HEK293 (cell line): ENCODE measurements around the gene GMDS.
A peak's percentile ranks its signal among the peaks of the same experiment; 100 is the strongest.

Source experiments
- CTCF ChIA-PET: fragments of 350-600 bp; formaldehyde crosslinking; extraction: SDS; loops from one replicate; lab custom pipeline; 2021; ENCODE audit warnings: antibody characterized with exemption; lab: Yijun Ruan, JAX
- POLR2A ChIA-PET: fragments of 300-600 bp; formaldehyde crosslinking; extraction: SDS; loops from one replicate; lab custom pipeline; 2020; ENCODE audit warnings: antibody characterized with exemption, inconsistent platforms; lab: Yijun Ruan, JAX
- H3K27ac ChIP-seq: fragments of 200-500 bp; sonication (Bioruptor generic); 2 replicates; pipeline ENCODE4 v1.5.1; 2014; ENCODE audit warnings: low read depth, low read length, control low read depth, inconsistent platforms; ENCODE audit errors: extremely low read depth
- H3K36me3 ChIP-seq, 2 experiments: fragments of 200-500 bp in 1 of 2; sonication (Bioruptor generic) in 1 of 2; 1 replicate in 1 of 2; 2 replicates in 1 of 2; pipeline ENCODE4 v1.5.1; 2014 to 2017; ENCODE audit warnings: inconsistent platforms in 2 of 2, low read length in 2 of 2; ENCODE audit not compliant: control insufficient read depth in 2 of 2, insufficient read depth in 1 of 2
- H3K4me1 ChIP-seq: fragments of 200-500 bp; sonication (Bioruptor generic); 2 replicates; pipeline ENCODE4 v1.5.1; 2014; ENCODE audit warnings: mild to moderate bottlenecking, low read length, inconsistent platforms; ENCODE audit not compliant: control insufficient read depth, insufficient read depth
- H3K4me3 ChIP-seq: 2 replicates; pipeline ENCODE4 v1.5.1; 2011; ENCODE audit warnings: low read depth, mild to moderate bottlenecking, control low read depth, low read length, moderate library complexity
- H3K9me3 ChIP-seq: fragments of 200-500 bp; sonication (Bioruptor generic); 2 replicates; pipeline ENCODE4 v1.5.1; 2014; ENCODE audit warnings: low read depth, low read length, inconsistent platforms; ENCODE audit not compliant: control insufficient read depth, insufficient read depth
- BCL11B ChIP-seq: fragments of 450-650 bp; formaldehyde crosslinking; IDR thresholded peaks from 2 replicates; pipeline ENCODE4 v1.5.1; 2016; ENCODE audit warnings: low read depth, missing biosample characterization, missing genetic modification characterization
- GLI2 ChIP-seq: fragments of 450-650 bp; formaldehyde crosslinking; IDR thresholded peaks from 2 replicates; pipeline ENCODE4; 2017; ENCODE audit warnings: missing biosample characterization, missing genetic modification characterization, low read depth, borderline replicate concordance
- GLIS1 ChIP-seq: fragments of 450-650 bp; formaldehyde crosslinking; IDR thresholded peaks from 2 replicates; pipeline ENCODE4 v1.5.1; 2016; ENCODE audit warnings: missing biosample characterization, missing genetic modification characterization
- SCRT2 ChIP-seq: fragments of 450-650 bp; formaldehyde crosslinking; IDR thresholded peaks from 2 replicates; pipeline ENCODE4 v1.5.1; 2016; ENCODE audit warnings: missing biosample characterization, missing genetic modification characterization
- SETDB1 ChIP-seq: IDR thresholded peaks from one replicate; pipeline ENCODE4 v1.6.1; 2017; ENCODE audit warnings: mild to moderate bottlenecking, low read length, moderate library complexity, mixed read lengths; ENCODE audit not compliant: insufficient read length
- SP7 ChIP-seq: fragments of 450-650 bp; formaldehyde crosslinking; IDR thresholded peaks from 2 replicates; pipeline ENCODE4 v1.5.1; 2016; ENCODE audit warnings: missing biosample characterization, missing genetic modification characterization
- TRIM28 ChIP-seq: IDR thresholded peaks from 2 replicates; pipeline ENCODE4 v1.6.1; 2011; ENCODE audit warnings: low read length, control low read depth, borderline replicate concordance
- WT1 ChIP-seq: fragments of 450-650 bp; formaldehyde crosslinking; IDR thresholded peaks from 2 replicates; pipeline ENCODE4 v1.5.1; 2016; ENCODE audit warnings: missing biosample characterization, missing genetic modification characterization
- ZNF132 ChIP-seq: fragments of 450-650 bp; formaldehyde crosslinking; IDR thresholded peaks from 2 replicates; pipeline ENCODE4 v1.5.1; 2017; ENCODE audit warnings: missing biosample characterization, missing genetic modification characterization, borderline replicate concordance
- ZNF138 ChIP-seq: fragments of 450-650 bp; formaldehyde crosslinking; IDR thresholded peaks from 2 replicates; pipeline ENCODE4 v1.5.1; 2016; ENCODE audit warnings: missing biosample characterization, missing genetic modification characterization, borderline replicate concordance
- ZNF302 ChIP-seq: fragments of 450-650 bp; formaldehyde crosslinking; IDR thresholded peaks from 2 replicates; pipeline ENCODE4 v1.5.1; 2016; ENCODE audit warnings: missing biosample characterization, missing genetic modification characterization, low read depth
- TF ChIP-seq, protein P1 (sequence below): fragments of 450-650 bp; formaldehyde crosslinking; IDR thresholded peaks from 2 replicates; pipeline ENCODE4 v1.5.1; 2016; ENCODE audit warnings: missing biosample characterization, missing genetic modification characterization
- TF ChIP-seq, protein P2 (sequence below): fragments of 450-650 bp; IDR thresholded peaks from 2 replicates; pipeline ENCODE4 v1.5.1; 2018; ENCODE audit warnings: missing biosample characterization, missing genetic modification characterization
- TF ChIP-seq, protein P3 (sequence below): fragments of 450-650 bp; formaldehyde crosslinking; IDR thresholded peaks from 2 replicates; pipeline ENCODE4 v1.5.1; 2016; ENCODE audit warnings: missing biosample characterization, missing genetic modification characterization
- TF ChIP-seq, protein P4 (sequence below): fragments of 450-650 bp; formaldehyde crosslinking; IDR thresholded peaks from 2 replicates; pipeline ENCODE4 v1.5.1; 2016; ENCODE audit warnings: missing biosample characterization, missing genetic modification characterization
- TF ChIP-seq, protein P5 (sequence below): fragments of 450-650 bp; formaldehyde crosslinking; IDR thresholded peaks from 2 replicates; pipeline ENCODE4 v1.5.1; 2016; ENCODE audit warnings: missing biosample characterization, missing genetic modification characterization
- TF ChIP-seq, protein P6 (sequence below): fragments of 450-650 bp; formaldehyde crosslinking; IDR thresholded peaks from 2 replicates; pipeline ENCODE4 v1.5.1; 2016; ENCODE audit warnings: missing biosample characterization, missing genetic modification characterization

The GMDS gene

DNA sequence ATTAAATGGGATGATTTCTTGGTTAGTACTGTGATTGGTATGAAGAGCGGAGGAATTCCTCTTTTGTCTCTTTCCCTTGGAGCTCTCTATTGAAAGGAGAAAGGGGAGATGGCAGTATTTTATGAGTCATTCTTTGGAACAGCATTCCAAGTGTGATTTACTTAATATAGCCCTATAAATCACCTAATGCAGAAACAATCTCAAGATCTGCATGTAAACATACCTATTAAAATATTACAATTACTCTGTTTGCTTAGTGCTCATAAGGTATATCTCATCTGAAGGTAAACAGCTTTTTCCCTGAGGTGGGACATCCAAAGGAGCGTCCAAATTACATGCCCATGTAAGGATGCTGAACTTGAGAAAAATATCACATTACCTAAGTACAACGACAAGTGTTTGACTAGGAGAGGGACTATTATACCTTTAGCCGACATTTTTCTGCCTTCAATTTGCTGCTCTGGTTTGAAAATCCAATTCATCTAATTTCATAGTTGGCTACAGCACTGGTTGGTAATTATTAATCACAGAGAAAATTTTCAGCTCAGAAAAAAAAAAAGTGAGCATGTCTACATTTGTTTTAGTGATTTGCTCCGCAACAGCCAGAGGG, 406.7 kb downstream of the GMDS start (continued):
- TF ChIP-seq, protein P1, sequence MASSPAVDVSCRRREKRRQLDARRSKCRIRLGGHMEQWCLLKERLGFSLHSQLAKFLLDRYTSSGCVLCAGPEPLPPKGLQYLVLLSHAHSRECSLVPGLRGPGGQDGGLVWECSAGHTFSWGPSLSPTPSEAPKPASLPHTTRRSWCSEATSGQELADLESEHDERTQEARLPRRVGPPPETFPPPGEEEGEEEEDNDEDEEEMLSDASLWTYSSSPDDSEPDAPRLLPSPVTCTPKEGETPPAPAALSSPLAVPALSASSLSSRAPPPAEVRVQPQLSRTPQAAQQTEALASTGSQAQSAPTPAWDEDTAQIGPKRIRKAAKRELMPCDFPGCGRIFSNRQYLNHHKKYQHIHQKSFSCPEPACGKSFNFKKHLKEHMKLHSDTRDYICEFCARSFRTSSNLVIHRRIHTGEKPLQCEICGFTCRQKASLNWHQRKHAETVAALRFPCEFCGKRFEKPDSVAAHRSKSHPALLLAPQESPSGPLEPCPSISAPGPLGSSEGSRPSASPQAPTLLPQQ (tag by site-specific recombination), result peak; percentile 52
- peak; percentile 78; the same call in 1 of the 2 replicates for TF ChIP-seq GLI2 (tag by site-specific recombination)
- TF ChIP-seq, all 188 proteins: peak for 55

DNA sequence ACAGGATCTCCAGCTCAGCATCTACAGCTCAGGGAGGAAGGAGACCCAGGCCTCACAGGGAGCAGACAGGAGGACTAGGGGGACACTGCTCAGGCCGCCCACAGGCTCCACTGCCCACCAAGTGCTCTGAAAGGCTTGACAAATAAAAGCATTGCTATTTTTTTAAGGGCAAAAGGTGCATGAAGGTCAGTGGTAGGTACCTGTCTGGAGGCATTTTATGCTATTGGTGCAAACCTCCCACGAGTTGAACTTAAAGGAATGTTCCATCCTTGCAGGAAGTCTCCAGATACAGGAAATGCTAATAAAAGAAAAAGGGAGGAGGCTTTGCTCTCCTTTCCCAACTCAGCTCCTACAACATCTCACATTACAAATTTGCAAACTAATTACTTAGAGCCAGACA, 407.6 kb downstream of the GMDS start:
- no peaks in the 10 kb centered on the region for H3K9me3 ChIP-seq
- H3K4me3 ChIP-seq, result no peak overlapping the region
- H3K27ac ChIP-seq, result peak overlapping the region; percentile 64
- ChIA-PET POLR2A (interaction anchor here (1.4 kb wide), 1 partner anchor 226 kb away, joined by 4 read pairs; no protein-coding TSS in a partner anchor), CTCF (interaction anchor here (1.2 kb wide), 1 partner anchor 18 kb away, joined by 3 read pairs; no protein-coding TSS in a partner anchor)
- peaks cover 55% of the 10 kb centered on the region for H3K4me1 ChIP-seq
- H3K36me3 ChIP-seq, result no peaks in the 10 kb centered on the region
- TF ChIP-seq GLIS1 (tag by site-specific recombination) (peak; percentile 7; the same call in 1 of the 2 replicates), ZNF138 (tag by site-specific recombination) (no peak), SP7 (tag by site-specific recombination) (no peak), ZNF132 (tag by site-specific recombination) (no peak), ZNF302 (tag by site-specific recombination) (no peak), SETDB1 (no peak), BCL11B (tag by site-specific recombination) (no peak), SCRT2 (tag by site-specific recombination) (no peak), TRIM28 (peak; percentile 74; the same call in 1 of the 2 replicates), WT1 (tag by site-specific recombination) (peak; percentile 89)
- TF ChIP-seq, protein P2, sequence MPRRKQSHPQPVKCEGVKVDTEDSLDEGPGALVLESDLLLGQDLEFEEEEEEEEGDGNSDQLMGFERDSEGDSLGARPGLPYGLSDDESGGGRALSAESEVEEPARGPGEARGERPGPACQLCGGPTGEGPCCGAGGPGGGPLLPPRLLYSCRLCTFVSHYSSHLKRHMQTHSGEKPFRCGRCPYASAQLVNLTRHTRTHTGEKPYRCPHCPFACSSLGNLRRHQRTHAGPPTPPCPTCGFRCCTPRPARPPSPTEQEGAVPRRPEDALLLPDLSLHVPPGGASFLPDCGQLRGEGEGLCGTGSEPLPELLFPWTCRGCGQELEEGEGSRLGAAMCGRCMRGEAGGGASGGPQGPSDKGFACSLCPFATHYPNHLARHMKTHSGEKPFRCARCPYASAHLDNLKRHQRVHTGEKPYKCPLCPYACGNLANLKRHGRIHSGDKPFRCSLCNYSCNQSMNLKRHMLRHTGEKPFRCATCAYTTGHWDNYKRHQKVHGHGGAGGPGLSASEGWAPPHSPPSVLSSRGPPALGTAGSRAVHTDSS (tag by site-specific recombination), result no peak
- TF ChIP-seq, protein P3, sequence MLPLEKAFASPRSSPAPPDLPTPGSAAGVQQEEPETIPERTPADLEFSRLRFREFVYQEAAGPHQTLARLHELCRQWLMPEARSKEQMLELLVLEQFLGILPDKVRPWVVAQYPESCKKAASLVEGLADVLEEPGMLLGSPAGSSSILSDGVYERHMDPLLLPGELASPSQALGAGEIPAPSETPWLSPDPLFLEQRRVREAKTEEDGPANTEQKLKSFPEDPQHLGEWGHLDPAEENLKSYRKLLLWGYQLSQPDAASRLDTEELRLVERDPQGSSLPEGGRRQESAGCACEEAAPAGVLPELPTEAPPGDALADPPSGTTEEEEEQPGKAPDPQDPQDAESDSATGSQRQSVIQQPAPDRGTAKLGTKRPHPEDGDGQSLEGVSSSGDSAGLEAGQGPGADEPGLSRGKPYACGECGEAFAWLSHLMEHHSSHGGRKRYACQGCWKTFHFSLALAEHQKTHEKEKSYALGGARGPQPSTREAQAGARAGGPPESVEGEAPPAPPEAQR, result no peak
- TF ChIP-seq, protein P4, sequence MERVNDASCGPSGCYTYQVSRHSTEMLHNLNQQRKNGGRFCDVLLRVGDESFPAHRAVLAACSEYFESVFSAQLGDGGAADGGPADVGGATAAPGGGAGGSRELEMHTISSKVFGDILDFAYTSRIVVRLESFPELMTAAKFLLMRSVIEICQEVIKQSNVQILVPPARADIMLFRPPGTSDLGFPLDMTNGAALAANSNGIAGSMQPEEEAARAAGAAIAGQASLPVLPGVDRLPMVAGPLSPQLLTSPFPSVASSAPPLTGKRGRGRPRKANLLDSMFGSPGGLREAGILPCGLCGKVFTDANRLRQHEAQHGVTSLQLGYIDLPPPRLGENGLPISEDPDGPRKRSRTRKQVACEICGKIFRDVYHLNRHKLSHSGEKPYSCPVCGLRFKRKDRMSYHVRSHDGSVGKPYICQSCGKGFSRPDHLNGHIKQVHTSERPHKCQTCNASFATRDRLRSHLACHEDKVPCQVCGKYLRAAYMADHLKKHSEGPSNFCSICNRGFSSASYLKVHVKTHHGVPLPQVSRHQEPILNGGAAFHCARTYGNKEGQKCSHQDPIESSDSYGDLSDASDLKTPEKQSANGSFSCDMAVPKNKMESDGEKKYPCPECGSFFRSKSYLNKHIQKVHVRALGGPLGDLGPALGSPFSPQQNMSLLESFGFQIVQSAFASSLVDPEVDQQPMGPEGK (tag by site-specific recombination), result no peak
- TF ChIP-seq, protein P5, sequence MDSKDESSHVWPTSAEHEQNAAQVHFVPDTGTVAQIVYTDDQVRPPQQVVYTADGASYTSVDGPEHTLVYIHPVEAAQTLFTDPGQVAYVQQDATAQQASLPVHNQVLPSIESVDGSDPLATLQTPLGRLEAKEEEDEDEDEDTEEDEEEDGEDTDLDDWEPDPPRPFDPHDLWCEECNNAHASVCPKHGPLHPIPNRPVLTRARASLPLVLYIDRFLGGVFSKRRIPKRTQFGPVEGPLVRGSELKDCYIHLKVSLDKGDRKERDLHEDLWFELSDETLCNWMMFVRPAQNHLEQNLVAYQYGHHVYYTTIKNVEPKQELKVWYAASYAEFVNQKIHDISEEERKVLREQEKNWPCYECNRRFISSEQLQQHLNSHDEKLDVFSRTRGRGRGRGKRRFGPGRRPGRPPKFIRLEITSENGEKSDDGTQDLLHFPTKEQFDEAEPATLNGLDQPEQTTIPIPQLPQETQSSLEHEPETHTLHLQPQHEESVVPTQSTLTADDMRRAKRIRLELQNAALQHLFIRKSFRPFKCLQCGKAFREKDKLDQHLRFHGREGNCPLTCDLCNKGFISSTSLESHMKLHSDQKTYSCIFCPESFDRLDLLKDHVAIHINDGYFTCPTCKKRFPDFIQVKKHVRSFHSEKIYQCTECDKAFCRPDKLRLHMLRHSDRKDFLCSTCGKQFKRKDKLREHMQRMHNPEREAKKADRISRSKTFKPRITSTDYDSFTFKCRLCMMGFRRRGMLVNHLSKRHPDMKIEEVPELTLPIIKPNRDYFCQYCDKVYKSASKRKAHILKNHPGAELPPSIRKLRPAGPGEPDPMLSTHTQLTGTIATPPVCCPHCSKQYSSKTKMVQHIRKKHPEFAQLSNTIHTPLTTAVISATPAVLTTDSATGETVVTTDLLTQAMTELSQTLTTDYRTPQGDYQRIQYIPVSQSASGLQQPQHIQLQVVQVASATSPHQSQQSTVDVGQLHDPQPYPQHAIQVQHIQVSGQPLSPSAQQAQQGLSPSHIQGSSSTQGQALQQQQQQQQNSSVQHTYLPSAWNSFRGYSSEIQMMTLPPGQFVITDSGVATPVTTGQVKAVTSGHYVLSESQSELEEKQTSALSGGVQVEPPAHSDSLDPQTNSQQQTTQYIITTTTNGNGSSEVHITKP (tag by site-specific recombination), result peak; percentile 80
- TF ChIP-seq, protein P6, sequence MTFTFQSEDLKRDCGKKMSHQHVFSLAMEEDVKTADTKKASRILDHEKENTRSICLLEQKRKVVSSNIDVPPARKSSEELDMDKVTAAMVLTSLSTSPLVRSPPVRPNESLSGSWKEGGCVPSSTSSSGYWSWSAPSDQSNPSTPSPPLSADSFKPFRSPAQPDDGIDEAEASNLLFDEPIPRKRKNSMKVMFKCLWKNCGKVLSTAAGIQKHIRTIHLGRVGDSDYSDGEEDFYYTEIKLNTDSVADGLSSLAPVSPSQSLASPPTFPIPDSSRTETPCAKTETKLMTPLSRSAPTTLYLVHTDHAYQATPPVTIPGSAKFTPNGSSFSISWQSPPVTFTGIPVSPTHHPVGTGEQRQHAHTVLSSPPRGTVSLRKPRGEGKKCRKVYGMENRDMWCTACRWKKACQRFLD (tag by site-specific recombination), result no peak
- TF ChIP-seq, all 188 proteins: peak for 4
